ENCODE measurements around the gene MYL7.

GRCh38 chr7:44128721-44129582 is 12.2 kb downstream of the MYL7 start:
- TF ChIP-seq ARID5B (CRISPR knock-in tag; IDR thresholded peaks at IDR 0.05) = no peak
- no peak for TF ChIP-seq AHDC1 (CRISPR knock-in tag; IDR thresholded peaks at IDR 0.05; ENCODE audit: borderline replicate concordance)
- TF ChIP-seq CTCF (CRISPR knock-in tag; IDR thresholded peaks at IDR 0.05) = no peak
- no peak for TF ChIP-seq ARHGAP35 (CRISPR knock-in tag; IDR thresholded peaks at IDR 0.05; ENCODE audit: borderline replicate concordance)
- no peak for TF ChIP-seq TAF1 (CRISPR knock-in tag; IDR thresholded peaks at IDR 0.05)
- TF ChIP-seq MLXIP (CRISPR knock-in tag; IDR thresholded peaks at IDR 0.05; ENCODE audit: borderline replicate concordance) = no peak
- no peak for TF ChIP-seq THRA (CRISPR knock-in tag; IDR thresholded peaks at IDR 0.05; ENCODE audit: borderline replicate concordance)
- TF ChIP-seq RERE (CRISPR knock-in tag; IDR thresholded peaks at IDR 0.05; ENCODE audit: low read depth) = no peak
- TF ChIP-seq PHF20 (CRISPR knock-in tag; IDR thresholded peaks at IDR 0.05) = no peak
